Measurements from ENCODE around the gene ANO9. TPM values are rescaled to one million over a fixed set of nuclear protein-coding genes. Genes with fewer than 3 reads are reported as not detected.
"Not testable (repeated sequence)": the region's sequence is repeated elsewhere in the genome, so short reads cannot be mapped to it uniquely, and the experiment has no call there.

Gene ANO9
- total and polyA plus RNA-seq, 4 donors, result 0.10 to 0.53 (median 0.22) TPM; not detected in 1

DNA sequence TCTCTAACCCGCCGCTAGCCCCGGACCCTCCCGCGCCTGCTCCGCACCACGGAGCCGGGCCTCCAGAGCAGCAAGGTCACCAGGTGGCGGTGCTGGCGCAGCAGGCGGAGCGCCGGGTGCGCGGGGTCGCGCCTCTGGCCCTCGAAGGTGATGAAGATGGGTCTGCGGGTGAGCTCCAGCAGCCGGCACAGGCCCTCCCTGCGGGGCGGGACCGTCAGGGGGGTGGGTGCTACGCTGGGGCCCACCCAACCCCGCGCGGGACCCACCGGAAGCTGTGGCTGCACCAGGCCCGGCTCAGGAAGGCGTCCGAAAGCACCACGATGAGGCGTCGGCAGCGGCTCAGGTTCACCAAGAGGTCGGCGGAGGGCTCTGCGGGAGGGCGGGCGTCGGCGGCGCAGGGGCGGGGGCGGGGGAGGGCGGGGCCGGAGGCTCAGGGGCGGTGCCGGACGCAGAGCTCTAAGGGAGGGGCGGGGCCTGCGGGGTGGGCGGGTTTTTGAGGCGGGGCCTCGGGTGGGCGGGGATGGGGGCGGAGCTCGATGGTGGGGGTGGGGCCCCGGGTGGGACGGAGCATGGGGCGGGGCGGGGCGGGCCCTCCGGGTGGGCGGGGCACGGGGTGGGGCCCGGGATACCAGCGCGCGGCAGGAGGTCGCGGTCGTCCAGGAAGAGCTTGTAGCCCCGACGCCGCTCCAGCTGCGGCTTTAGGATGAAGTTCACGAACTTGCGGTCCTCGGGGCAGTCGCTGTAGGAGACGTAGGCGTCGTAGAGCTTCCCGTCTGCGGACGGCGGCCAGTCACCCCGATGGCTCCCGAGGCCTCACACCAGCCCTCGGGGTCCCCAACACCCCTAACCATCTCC, 34.8 kb downstream of the ANO9 start:
- H3K27me3 ChIP-seq (ENCODE audit: control insufficient read depth, insufficient read depth, low read length), result peaks cover 16% of the 10 kb centered on the region
- DNase-seq (ENCODE audit: low read depth in 4 of 6, low spot score in 6 of 6), result peak in 3 of 6 donors; percentile 17 to 73 (median 70)
- H3K4me3 ChIP-seq (ENCODE audit: low read depth, low read length), result peak overlapping the region; percentile 43
- WGBS (ENCODE audit: insufficient coverage), result 5% methylated on average over 60 of the region's 91 CpGs
- H3K36me3 ChIP-seq (ENCODE audit: control insufficient read depth, insufficient read depth, low read length), result peaks cover 5% of the 10 kb centered on the region
- H3K4me1 ChIP-seq (ENCODE audit: control insufficient read depth, insufficient read depth, low read length), result peaks cover 19% of the 10 kb centered on the region
- no peak overlapping the region for H3K27ac ChIP-seq (ENCODE audit: low read depth, low read length)
- no peaks in the 10 kb centered on the region for H3K9me3 ChIP-seq (ENCODE audit: control insufficient read depth, insufficient read depth, low read length)

DNA sequence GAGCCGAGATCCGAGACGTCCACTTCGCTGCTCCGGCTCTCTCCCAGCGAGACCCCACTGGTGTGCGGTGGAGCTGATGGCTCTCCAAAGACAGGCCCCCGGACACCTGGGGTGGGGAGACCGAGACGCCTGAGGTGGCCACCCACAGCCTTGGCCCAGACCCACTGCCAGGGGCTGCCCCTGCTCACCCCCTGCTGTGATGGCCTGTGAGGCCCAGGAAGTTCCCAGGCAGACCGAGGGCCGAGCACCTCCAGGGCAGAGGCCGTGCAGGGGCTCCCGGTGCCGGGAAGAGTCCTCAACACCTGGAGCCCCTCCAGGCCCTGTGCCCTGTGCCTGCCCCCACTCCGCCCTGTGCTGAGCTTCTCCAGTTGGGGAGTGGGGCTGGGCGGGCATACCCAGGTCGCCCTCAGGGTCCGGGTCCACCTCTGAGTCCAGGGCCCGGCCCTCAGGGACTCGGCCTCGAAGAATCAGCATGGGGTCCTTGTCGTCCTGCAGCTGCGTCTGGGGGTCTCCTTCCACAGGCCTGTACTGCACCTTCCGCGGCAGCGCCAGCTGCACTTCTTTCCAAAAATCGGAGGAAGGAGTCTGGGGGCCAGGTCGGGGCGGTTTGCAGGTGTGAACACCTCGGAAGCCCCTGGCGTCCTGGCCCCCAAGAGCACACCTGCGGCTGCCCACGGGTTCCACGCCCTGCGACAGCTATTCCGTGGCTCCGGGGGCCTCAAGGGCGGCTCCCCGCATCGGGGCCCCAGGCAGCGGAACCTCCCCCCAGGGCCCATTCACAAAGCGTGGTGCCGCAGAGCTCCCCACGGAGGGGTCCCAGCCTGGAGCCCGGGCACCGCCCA, 35.6 kb downstream of the ANO9 start:
- H3K9me3 ChIP-seq (ENCODE audit: control insufficient read depth, insufficient read depth, low read length), result no peaks in the 10 kb centered on the region
- 56% methylated on average over 43 of the region's 47 CpGs for WGBS (ENCODE audit: insufficient coverage)
- H3K4me3 ChIP-seq (ENCODE audit: low read depth, low read length), result peak overlapping the region; percentile 43
- peaks cover 16% of the 10 kb centered on the region for H3K27me3 ChIP-seq (ENCODE audit: control insufficient read depth, insufficient read depth, low read length)
- H3K27ac ChIP-seq (ENCODE audit: low read depth, low read length), result peak overlapping the region; percentile 57
- peaks cover 19% of the 10 kb centered on the region for H3K4me1 ChIP-seq (ENCODE audit: control insufficient read depth, insufficient read depth, low read length)
- H3K36me3 ChIP-seq (ENCODE audit: control insufficient read depth, insufficient read depth, low read length), result peaks cover 5% of the 10 kb centered on the region
- DNase-seq (ENCODE audit: low read depth in 4 of 6, low spot score in 6 of 6), result no peak

DNA sequence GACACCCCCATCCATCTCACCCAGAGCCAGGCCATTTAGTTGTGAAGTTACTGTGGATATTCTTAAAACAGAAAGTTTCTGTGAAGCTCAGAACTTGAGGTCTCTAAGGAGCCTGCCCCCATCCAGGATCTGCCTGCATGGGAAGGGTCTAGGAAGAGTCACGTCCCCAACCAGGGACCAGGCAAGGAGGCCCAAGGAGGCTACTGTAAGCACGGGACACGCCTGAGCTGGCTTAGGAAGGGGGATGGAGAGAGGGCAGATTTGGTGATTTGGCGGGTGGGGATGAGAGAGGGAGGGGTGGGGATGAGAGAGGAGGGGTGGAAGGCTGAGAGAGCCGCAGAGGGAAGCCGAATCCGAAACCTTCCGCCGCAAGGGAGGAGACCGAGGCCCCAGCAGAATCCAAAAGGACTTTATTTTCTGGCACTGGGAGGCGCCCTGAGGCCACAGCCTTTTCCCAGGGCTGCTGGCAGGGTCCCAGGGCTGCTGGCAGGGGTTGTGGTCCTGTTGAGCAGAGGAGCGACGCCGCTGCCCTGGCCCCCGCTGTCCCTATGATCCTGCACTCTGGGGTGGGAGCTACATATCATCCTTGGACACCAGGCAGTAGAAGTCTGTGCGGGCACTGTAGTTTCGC, 36.4 kb downstream of the ANO9 start:
- peaks cover 16% of the 10 kb centered on the region for H3K27me3 ChIP-seq (ENCODE audit: control insufficient read depth, insufficient read depth, low read length)
- H3K36me3 ChIP-seq (ENCODE audit: control insufficient read depth, insufficient read depth, low read length), result peaks cover 5% of the 10 kb centered on the region
- DNase-seq (ENCODE audit: low read depth in 4 of 6, low spot score in 6 of 6), result peak in 1 of 6 donors; percentile 59
- H3K4me1 ChIP-seq (ENCODE audit: control insufficient read depth, insufficient read depth, low read length), result peaks cover 19% of the 10 kb centered on the region
- H3K27ac ChIP-seq (ENCODE audit: low read depth, low read length), result peak overlapping the region; percentile 57
- no peaks in the 10 kb centered on the region for H3K9me3 ChIP-seq (ENCODE audit: control insufficient read depth, insufficient read depth, low read length)
- H3K4me3 ChIP-seq (ENCODE audit: low read depth, low read length), result no peak overlapping the region
- WGBS (ENCODE audit: insufficient coverage), result 53% methylated on average over 16 of the region's 17 CpGs

DNA sequence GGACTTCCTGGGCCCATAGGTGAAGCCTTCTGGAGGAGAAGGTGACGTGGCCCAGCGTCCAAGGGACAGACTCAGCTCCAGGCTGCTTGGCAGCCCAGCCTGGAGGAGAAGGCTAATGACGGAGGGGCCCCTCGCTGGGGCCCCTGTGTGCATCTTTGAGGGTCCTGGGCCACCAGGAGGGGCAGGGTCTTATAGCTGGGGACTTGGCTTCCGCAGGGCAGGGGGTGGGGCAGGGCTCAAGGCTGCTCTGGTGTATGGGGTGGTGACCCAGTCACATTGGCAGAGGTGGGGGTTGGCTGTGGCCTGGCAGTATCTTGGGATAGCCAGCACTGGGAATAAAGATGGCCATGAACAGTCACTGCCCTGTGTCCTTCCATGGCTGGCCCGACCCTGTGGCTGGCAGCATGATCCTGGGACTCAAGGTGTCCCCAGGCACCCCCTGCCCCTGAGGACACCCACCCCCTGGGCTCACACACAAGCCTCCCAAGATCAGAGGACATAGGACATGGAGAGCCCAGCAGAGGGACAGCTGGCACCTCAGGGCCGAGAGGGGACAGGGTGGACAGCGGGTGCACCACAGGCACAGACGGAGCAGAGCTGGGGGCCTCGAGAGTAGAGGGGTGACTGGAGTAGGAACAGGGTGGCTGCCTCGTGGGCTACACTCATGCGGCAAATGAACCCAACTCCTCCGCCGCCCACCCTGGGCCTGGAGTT, 37.1 kb downstream of the ANO9 start:
- Histone ChIP-seq H3K9me3 (ENCODE audit: control insufficient read depth, insufficient read depth, low read length) (no peaks in the 10 kb centered on the region), H3K4me1 (ENCODE audit: control insufficient read depth, insufficient read depth, low read length) (peaks cover 19% of the 10 kb centered on the region), H3K27me3 (ENCODE audit: control insufficient read depth, insufficient read depth, low read length) (peaks cover 22% of the 10 kb centered on the region), H3K4me3 (ENCODE audit: low read depth, low read length) (no peak overlapping the region), H3K36me3 (ENCODE audit: control insufficient read depth, insufficient read depth, low read length) (peaks cover 5% of the 10 kb centered on the region), H3K27ac (ENCODE audit: low read depth, low read length) (no peak overlapping the region)
- no peak for DNase-seq (ENCODE audit: low read depth in 4 of 6, low spot score in 6 of 6)
- 94% methylated on average over 12 of the region's 14 CpGs for WGBS (ENCODE audit: insufficient coverage)

DNA sequence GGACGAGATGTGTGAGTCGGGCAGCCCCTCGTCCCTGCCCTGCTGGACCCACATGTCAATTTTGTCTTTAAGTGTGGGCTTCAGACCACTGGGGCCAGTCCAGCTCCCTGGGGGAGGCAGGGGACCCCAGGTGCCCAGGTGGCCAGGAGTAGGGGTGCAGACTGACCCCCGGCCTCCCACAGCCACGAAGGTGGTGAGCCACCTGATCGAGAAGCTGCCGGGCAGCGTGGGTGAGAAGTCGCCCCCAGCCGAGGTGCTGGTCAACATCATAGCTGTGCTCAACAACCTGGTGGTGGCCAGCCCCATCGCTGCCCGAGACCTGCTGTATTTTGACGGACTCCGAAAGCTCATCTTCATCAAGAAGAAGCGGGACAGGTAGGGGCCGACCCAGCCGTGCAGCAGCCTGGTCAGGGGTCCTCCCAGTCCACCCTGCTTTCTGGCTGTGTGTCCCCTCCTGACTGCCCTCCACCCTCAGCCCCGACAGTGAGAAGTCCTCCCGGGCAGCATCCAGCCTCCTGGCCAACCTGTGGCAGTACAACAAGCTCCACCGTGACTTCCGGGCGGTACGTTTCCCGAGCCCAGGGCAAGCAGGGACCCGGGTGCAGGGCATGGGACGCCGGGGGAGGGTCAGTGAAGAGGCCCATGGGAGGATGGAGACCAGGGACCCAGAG, 37.9 kb downstream of the ANO9 start:
- H3K27me3 ChIP-seq (ENCODE audit: control insufficient read depth, insufficient read depth, low read length), result peaks cover 26% of the 10 kb centered on the region
- peaks cover 19% of the 10 kb centered on the region for H3K4me1 ChIP-seq (ENCODE audit: control insufficient read depth, insufficient read depth, low read length)
- no peak overlapping the region for H3K4me3 ChIP-seq (ENCODE audit: low read depth, low read length)
- peaks cover 5% of the 10 kb centered on the region for H3K36me3 ChIP-seq (ENCODE audit: control insufficient read depth, insufficient read depth, low read length)
- 92% methylated on average over 27 of the region's 27 CpGs for WGBS (ENCODE audit: insufficient coverage)
- no peak for DNase-seq (ENCODE audit: low read depth in 4 of 6, low spot score in 6 of 6)
- no peaks in the 10 kb centered on the region for H3K9me3 ChIP-seq (ENCODE audit: control insufficient read depth, insufficient read depth, low read length)
- H3K27ac ChIP-seq (ENCODE audit: low read depth, low read length), result no peak overlapping the region

DNA sequence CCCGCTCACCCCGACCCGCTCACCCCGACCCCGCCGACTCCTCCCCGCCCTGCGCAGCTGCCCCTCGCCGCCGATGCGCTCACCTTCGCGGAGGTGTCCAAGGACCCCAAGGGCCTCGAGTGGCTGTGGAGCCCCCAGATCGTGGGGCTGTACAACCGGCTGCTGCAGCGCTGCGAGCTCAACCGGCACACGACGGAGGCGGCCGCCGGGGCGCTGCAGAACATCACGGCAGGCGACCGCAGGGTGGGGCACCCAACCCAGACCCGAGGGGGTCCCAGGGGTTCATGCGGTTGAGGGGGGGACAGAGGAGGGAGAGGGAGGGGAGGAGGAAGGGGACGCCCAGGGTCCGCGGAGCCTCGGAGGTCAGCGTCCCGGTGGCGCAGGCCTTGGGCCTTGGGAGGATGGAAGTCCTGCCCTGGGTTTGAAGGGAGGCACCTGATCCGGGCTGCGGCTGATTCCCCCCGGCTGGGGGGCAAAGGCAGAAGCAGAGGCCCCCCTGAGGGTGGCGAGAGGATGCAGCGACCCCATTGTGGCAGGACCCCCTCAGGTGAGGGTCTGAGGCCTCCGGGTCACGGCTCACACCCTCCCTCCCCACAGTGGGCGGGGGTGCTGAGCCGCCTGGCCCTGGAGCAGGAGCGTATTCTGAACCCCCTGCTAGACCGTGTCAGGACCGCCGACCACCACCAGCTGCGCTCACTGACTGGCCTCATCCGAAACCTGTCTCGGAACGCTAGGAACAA, 38.6 kb downstream of the ANO9 start:
- peaks cover 27% of the 10 kb centered on the region for H3K27me3 ChIP-seq (ENCODE audit: control insufficient read depth, insufficient read depth, low read length)

DNA sequence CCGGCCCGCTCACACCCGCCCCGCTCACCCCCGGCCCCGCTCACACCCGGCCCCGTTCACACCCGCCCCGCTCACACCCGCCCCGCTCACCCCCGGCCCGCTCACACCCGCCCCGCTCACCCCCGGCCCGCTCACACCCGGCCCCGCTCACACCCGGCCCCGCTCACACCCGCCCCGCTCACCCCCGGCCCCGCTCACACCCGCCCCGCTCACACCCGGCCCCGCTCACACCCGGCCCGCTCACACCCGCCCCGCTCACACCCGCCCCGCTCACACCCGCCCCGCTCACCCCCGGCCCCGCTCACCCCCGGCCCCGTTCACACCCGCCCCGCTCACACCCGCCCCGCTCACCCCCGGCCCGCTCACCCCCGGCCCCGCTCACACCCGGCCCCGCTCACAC, 40.6 kb downstream of the ANO9 start:
- WGBS (ENCODE audit: insufficient coverage), result no CpG with 5 or more reads among the region's 52 CpGs
- H3K9me3 ChIP-seq (ENCODE audit: control insufficient read depth, insufficient read depth, low read length); H3K4me3 ChIP-seq (ENCODE audit: low read depth, low read length); H3K27ac ChIP-seq (ENCODE audit: low read depth, low read length); H3K36me3 ChIP-seq (ENCODE audit: control insufficient read depth, insufficient read depth, low read length); DNase-seq (ENCODE audit: low read depth in 4 of 6, low spot score in 6 of 6): not testable (repeated sequence)
- peaks cover 21% of the 10 kb centered on the region for H3K4me1 ChIP-seq (ENCODE audit: control insufficient read depth, insufficient read depth, low read length)
- H3K27me3 ChIP-seq (ENCODE audit: control insufficient read depth, insufficient read depth, low read length), result peaks cover 25% of the 10 kb centered on the region

More for the DNA sequence above, 38.6 kb downstream of the ANO9 start:
- 47% methylated on average over 45 of the region's 55 CpGs for WGBS (ENCODE audit: insufficient coverage)
- Histone ChIP-seq H3K27ac (ENCODE audit: low read depth, low read length) (no peak overlapping the region), H3K9me3 (ENCODE audit: control insufficient read depth, insufficient read depth, low read length) (no peaks in the 10 kb centered on the region), H3K4me3 (ENCODE audit: low read depth, low read length) (no peak overlapping the region), H3K4me1 (ENCODE audit: control insufficient read depth, insufficient read depth, low read length) (peaks cover 19% of the 10 kb centered on the region), H3K36me3 (ENCODE audit: control insufficient read depth, insufficient read depth, low read length) (peaks cover 5% of the 10 kb centered on the region)
- no peak for DNase-seq (ENCODE audit: low read depth in 4 of 6, low spot score in 6 of 6)

DNA sequence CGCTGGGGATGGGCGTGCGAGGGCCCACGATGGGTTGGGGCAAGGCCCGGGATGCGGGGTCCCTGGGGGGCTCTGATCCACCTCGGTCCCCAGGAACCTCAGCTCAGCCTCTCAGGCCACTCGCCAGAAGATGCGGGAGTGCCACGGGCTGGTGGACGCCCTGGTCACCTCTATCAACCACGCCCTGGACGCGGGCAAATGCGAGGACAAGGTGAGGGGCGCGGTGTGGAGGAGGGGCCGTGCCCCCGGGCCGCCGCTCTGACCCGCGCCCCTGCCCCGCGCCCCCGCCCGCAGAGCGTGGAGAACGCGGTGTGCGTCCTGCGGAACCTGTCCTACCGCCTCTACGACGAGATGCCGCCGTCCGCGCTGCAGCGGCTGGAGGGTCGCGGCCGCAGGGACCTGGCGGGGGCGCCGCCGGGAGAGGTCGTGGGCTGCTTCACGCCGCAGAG, 41.5 kb downstream of the ANO9 start:
- no peak for DNase-seq (ENCODE audit: low read depth in 4 of 6, low spot score in 6 of 6)
- Histone ChIP-seq H3K4me1 (ENCODE audit: control insufficient read depth, insufficient read depth, low read length) (peaks cover 14% of the 10 kb centered on the region), H3K27me3 (ENCODE audit: control insufficient read depth, insufficient read depth, low read length) (peaks cover 25% of the 10 kb centered on the region), H3K27ac (ENCODE audit: low read depth, low read length) (no peak overlapping the region), H3K36me3 (ENCODE audit: control insufficient read depth, insufficient read depth, low read length) (peaks cover 5% of the 10 kb centered on the region), H3K4me3 (ENCODE audit: low read depth, low read length) (no peak overlapping the region), H3K9me3 (ENCODE audit: control insufficient read depth, insufficient read depth, low read length) (no peaks in the 10 kb centered on the region)
- 9% methylated on average over 45 of the region's 50 CpGs for WGBS (ENCODE audit: insufficient coverage)

Data from spinal cord (tissue), 10 donors.